AML-193 (cell line): Measurements from ENCODE around the gene HSD11B1L.
"Not testable (repeated sequence)": the region's sequence is repeated elsewhere in the genome, so short reads cannot be mapped to it uniquely, and the experiment has no call there.

Source experiments
- DNase-seq, 2 experiments: peaks; one replicate each; lab custom pipeline; 2025; lab: John Stamatoyannopoulos, UW

The HSD11B1L gene

DNA sequence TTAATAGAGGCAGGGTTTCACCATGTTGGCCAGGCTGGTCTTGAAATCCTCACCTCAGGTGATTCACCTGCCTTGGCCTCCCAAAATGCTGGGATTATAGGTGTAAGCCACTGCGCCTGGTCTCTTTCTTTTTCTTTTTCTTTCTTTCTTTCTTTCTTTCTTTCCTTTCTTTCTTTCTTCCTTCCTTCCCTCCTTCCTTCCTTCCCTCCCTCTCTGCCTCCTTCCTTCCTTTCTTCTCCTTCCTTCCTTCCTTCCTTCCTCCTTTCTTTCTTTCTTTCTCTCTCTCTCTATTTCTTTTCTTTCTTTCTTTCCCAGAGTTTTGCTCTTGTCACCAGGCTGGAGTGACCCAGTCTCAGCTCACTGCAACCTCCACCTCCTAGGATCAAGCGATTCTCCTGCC is 52.3 kb downstream of the HSD11B1L start:
- DNase-seq, result not testable (repeated sequence)
